ENCODE data around the gene USH1C.

The USH1C gene

DNA sequence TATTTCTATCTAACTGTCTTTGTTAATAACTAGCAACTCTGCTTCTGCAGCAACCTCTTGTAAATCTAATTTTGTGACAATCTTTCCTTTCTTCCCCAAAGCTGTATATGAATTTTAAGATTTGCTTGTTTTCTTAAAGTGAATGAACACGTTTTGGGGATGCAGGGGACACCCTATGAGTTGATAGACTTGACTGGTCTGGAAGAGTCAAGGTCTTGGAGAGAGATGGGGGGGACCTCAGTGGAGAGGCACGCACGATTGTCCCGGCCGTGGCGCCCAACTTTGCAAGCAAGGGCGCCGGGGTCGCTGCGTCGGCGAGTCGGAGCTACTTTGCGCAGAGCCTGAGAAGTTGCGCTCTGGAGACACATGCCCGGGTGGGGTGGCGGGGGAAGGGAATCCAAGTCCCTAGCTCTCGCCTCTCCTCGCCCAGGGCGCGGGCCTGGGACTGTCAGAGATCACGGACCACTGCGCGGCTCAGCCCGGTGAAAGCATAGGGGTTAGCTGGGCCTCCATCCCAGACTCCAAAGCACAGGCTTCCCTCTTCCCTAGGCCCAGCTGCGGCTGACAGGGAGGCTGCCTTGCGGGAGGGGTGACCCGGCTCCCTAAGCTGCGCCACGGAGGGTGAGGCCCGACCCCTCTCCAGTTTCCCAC, 68.4 kb downstream of the USH1C start:
- Histone ChIP-seq H3K4me2 (ENCODE audit: low read length, poor library complexity, severe bottlenecking) (no peak overlapping the region), H3K4ac (ENCODE audit: low read depth in 1 of 2, low read length in 2 of 2) (no peak overlapping the region), H2BK12ac (ENCODE audit: low read length in 2 of 2) (no peak overlapping the region), H4K91ac (ENCODE audit: low read length) (no peak overlapping the region), H2BK120ac (ENCODE audit: low read depth, low read length) (no peak overlapping the region), H3K27me3 (ENCODE audit: control insufficient read depth in 1 of 2, insufficient read depth in 1 of 2, low read length in 2 of 2) (peaks cover 87 to 89% of the 10 kb centered on the region in 2 experiments), H2AK5ac (ENCODE audit: low read length, severe bottlenecking) (no peak overlapping the region), H2AFZ (ENCODE audit: low read depth, low read length) (no peak overlapping the region), H3K36me3 (ENCODE audit: control insufficient read depth in 1 of 2, insufficient read depth in 2 of 2, low read depth in 1 of 2, low read length in 2 of 2) (no peaks in the 10 kb centered on the region), H2BK5ac (ENCODE audit: low read depth, low read length, poor library complexity, severe bottlenecking) (no peak overlapping the region), H3K27ac (ENCODE audit: low read length, poor library complexity, severe bottlenecking) (no peak overlapping the region), H3K23ac (ENCODE audit: low read length in 2 of 2) (no peak overlapping the region), H3K14ac (ENCODE audit: low read length in 2 of 2) (no peak overlapping the region), H2BK15ac (ENCODE audit: low read depth, poor library complexity, severe bottlenecking) (no peak overlapping the region), H4K8ac (ENCODE audit: low read length) (no peak overlapping the region), H3K4me1 (ENCODE audit: control insufficient read depth, insufficient read depth, low read depth, low read length) (peaks cover 9% of the 10 kb centered on the region), H3K4me3 (ENCODE audit: insufficient read depth in 1 of 2, low read depth in 1 of 2, low read length in 2 of 2) (no peak overlapping the region), H3K18ac (ENCODE audit: low read depth in 1 of 2, low read length in 2 of 2) (no peak overlapping the region), H3K9me3 (ENCODE audit: control insufficient read depth, low read length) (no peaks in the 10 kb centered on the region), H3K79me1 (replicated peaks; ENCODE audit: low read length, poor library complexity, severe bottlenecking) (no peaks in the 10 kb centered on the region), H3K9ac (ENCODE audit: low read length) (no peak overlapping the region)
- 4% methylated on average over 29 of the region's 31 CpGs for WGBS
- DNase-seq: no peak

- no peak overlapping the region for H3K14ac ChIP-seq (ENCODE audit: low read length in 2 of 2)
- H2AK5ac ChIP-seq (ENCODE audit: low read length, severe bottlenecking): no peak overlapping the region
- no peak overlapping the region for H3K9ac ChIP-seq (ENCODE audit: low read length)
- no peak overlapping the region for H4K8ac ChIP-seq (ENCODE audit: low read length)
- 37% methylated on average over 5 of the region's 6 CpGs for WGBS
- H4K91ac ChIP-seq (ENCODE audit: low read length): no peak overlapping the region
- no peak overlapping the region for H2BK5ac ChIP-seq (ENCODE audit: low read depth, low read length, poor library complexity, severe bottlenecking)
- H2BK120ac ChIP-seq (ENCODE audit: low read depth, low read length): no peak overlapping the region
- H3K4me3 ChIP-seq (ENCODE audit: insufficient read depth in 1 of 2, low read depth in 1 of 2, low read length in 2 of 2): no peak overlapping the region
- peak; percentile 30 for DNase-seq
- H2BK15ac ChIP-seq (ENCODE audit: low read depth, poor library complexity, severe bottlenecking): no peak overlapping the region
- H2BK12ac ChIP-seq (ENCODE audit: low read length in 2 of 2): no peak overlapping the region
- no peak overlapping the region for H3K27ac ChIP-seq (ENCODE audit: low read length, poor library complexity, severe bottlenecking)
- no peaks in the 10 kb centered on the region for H3K79me1 ChIP-seq (replicated peaks; ENCODE audit: low read length, poor library complexity, severe bottlenecking)
- no peak overlapping the region for H3K4me2 ChIP-seq (ENCODE audit: low read length, poor library complexity, severe bottlenecking)
- peaks cover 9% of the 10 kb centered on the region for H3K4me1 ChIP-seq (ENCODE audit: control insufficient read depth, insufficient read depth, low read depth, low read length)
- H3K23ac ChIP-seq (ENCODE audit: low read length in 2 of 2): no peak overlapping the region
- H2AFZ ChIP-seq (ENCODE audit: low read depth, low read length): no peak overlapping the region
- H3K27me3 ChIP-seq (ENCODE audit: control insufficient read depth in 1 of 2, insufficient read depth in 1 of 2, low read length in 2 of 2): peaks cover 67 to 83% of the 10 kb centered on the region in 2 experiments
- H3K18ac ChIP-seq (ENCODE audit: low read depth in 1 of 2, low read length in 2 of 2): no peak overlapping the region
- no peaks in the 10 kb centered on the region for H3K9me3 ChIP-seq (ENCODE audit: control insufficient read depth, low read length)
- H3K36me3 ChIP-seq (ENCODE audit: control insufficient read depth in 1 of 2, insufficient read depth in 2 of 2, low read depth in 1 of 2, low read length in 2 of 2): no peaks in the 10 kb centered on the region
- no peak overlapping the region for H3K4ac ChIP-seq (ENCODE audit: low read depth in 1 of 2, low read length in 2 of 2)
Observed at GRCh38 chr11:17473071-17473744, 71.0 kb downstream of the USH1C start.

DNA sequence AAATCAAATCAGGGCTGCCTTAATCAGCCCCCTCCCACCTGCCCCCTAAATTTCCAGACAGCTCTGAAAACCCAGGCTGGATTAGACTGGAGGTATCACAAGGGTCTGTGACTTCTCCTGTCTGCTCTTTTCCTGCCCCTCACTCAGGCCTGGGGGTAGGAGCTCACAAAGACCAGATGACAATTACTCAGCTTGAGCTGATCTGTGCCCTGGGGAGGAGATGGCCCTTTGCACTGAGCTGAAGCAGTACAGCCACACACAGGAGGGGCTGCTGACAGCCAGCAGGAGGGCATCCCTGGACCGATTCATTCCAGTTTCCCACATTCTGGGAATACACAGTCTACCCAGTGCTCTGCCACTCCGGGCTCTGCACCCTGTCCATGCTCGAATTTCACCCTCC, 71.7 kb downstream of the USH1C start:
- H3K79me1 ChIP-seq (replicated peaks; ENCODE audit: low read length, poor library complexity, severe bottlenecking): no peaks in the 10 kb centered on the region
- H2BK5ac ChIP-seq (ENCODE audit: low read depth, low read length, poor library complexity, severe bottlenecking): no peak overlapping the region
- no peaks in the 10 kb centered on the region for H3K9me3 ChIP-seq (ENCODE audit: control insufficient read depth, low read length)
- no peaks in the 10 kb centered on the region for H3K36me3 ChIP-seq (ENCODE audit: control insufficient read depth in 1 of 2, insufficient read depth in 2 of 2, low read depth in 1 of 2, low read length in 2 of 2)
- no peak overlapping the region for H3K4me3 ChIP-seq (ENCODE audit: insufficient read depth in 1 of 2, low read depth in 1 of 2, low read length in 2 of 2)
- H2AFZ ChIP-seq (ENCODE audit: low read depth, low read length): no peak overlapping the region
- H3K4me1 ChIP-seq (ENCODE audit: control insufficient read depth, insufficient read depth, low read depth, low read length): peaks cover 9% of the 10 kb centered on the region
- no peak overlapping the region for H3K4me2 ChIP-seq (ENCODE audit: low read length, poor library complexity, severe bottlenecking)
- DNase-seq: no peak
- no peak overlapping the region for H3K9ac ChIP-seq (ENCODE audit: low read length)
- peaks cover 64 to 83% of the 10 kb centered on the region in 2 experiments for H3K27me3 ChIP-seq (ENCODE audit: control insufficient read depth in 1 of 2, insufficient read depth in 1 of 2, low read length in 2 of 2)
- no peak overlapping the region for H3K23ac ChIP-seq (ENCODE audit: low read length in 2 of 2)
- H3K14ac ChIP-seq (ENCODE audit: low read length in 2 of 2): no peak overlapping the region
- H4K91ac ChIP-seq (ENCODE audit: low read length): no peak overlapping the region
- no peak overlapping the region for H2AK5ac ChIP-seq (ENCODE audit: low read length, severe bottlenecking)
- no peak overlapping the region for H2BK120ac ChIP-seq (ENCODE audit: low read depth, low read length)
- 45% methylated on average over 3 of the region's 3 CpGs for WGBS
- no peak overlapping the region for H3K18ac ChIP-seq (ENCODE audit: low read depth in 1 of 2, low read length in 2 of 2)
- no peak overlapping the region for H2BK15ac ChIP-seq (ENCODE audit: low read depth, poor library complexity, severe bottlenecking)
- no peak overlapping the region for H2BK12ac ChIP-seq (ENCODE audit: low read length in 2 of 2)
- H3K27ac ChIP-seq (ENCODE audit: low read length, poor library complexity, severe bottlenecking): no peak overlapping the region
- H4K8ac ChIP-seq (ENCODE audit: low read length): no peak overlapping the region
- no peak overlapping the region for H3K4ac ChIP-seq (ENCODE audit: low read depth in 1 of 2, low read length in 2 of 2)

DNA sequence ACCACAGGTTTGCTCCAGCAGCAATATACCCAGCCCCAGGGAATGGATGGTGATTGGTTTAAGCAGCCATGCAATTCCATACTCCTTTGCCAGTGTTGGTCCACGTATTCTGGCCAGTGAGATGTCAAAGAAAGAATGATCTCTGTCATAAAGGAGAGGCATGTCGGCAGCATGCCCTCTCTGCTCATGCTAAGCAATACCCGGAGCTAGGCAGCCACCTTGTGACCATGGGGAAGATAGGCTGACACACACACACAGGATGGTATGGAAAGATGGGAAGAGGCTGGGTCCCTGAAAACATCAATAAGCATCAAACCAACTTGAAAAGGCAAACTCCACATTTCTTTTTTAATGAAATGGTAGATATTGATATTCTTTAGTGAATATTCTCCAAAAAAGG, 72.7 kb downstream of the USH1C start:
- Histone ChIP-seq H3K4me2 (ENCODE audit: low read length, poor library complexity, severe bottlenecking) (no peak overlapping the region), H3K27me3 (ENCODE audit: control insufficient read depth in 1 of 2, insufficient read depth in 1 of 2, low read length in 2 of 2) (peaks cover 57 to 80% of the 10 kb centered on the region in 2 experiments), H3K4ac (ENCODE audit: low read depth in 1 of 2, low read length in 2 of 2) (no peak overlapping the region), H4K91ac (ENCODE audit: low read length) (no peak overlapping the region), H2AK5ac (ENCODE audit: low read length, severe bottlenecking) (no peak overlapping the region), H2AFZ (ENCODE audit: low read depth, low read length) (no peak overlapping the region), H2BK15ac (ENCODE audit: low read depth, poor library complexity, severe bottlenecking) (no peak overlapping the region), H3K4me1 (ENCODE audit: control insufficient read depth, insufficient read depth, low read depth, low read length) (peaks cover 7% of the 10 kb centered on the region), H4K8ac (ENCODE audit: low read length) (no peak overlapping the region), H3K9ac (ENCODE audit: low read length) (no peak overlapping the region), H3K36me3 (ENCODE audit: control insufficient read depth in 1 of 2, insufficient read depth in 2 of 2, low read depth in 1 of 2, low read length in 2 of 2) (no peaks in the 10 kb centered on the region), H3K27ac (ENCODE audit: low read length, poor library complexity, severe bottlenecking) (no peak overlapping the region), H2BK12ac (ENCODE audit: low read length in 2 of 2) (no peak overlapping the region), H3K79me1 (replicated peaks; ENCODE audit: low read length, poor library complexity, severe bottlenecking) (no peaks in the 10 kb centered on the region), H2BK120ac (ENCODE audit: low read depth, low read length) (no peak overlapping the region), H3K18ac (ENCODE audit: low read depth in 1 of 2, low read length in 2 of 2) (no peak overlapping the region), H3K23ac (ENCODE audit: low read length in 2 of 2) (no peak overlapping the region), H3K9me3 (ENCODE audit: control insufficient read depth, low read length) (no peaks in the 10 kb centered on the region), H3K4me3 (ENCODE audit: insufficient read depth in 1 of 2, low read depth in 1 of 2, low read length in 2 of 2) (no peak overlapping the region), H2BK5ac (ENCODE audit: low read depth, low read length, poor library complexity, severe bottlenecking) (no peak overlapping the region), H3K14ac (ENCODE audit: low read length in 2 of 2) (no peak overlapping the region)
- WGBS: 70% methylated on average over 3 of the region's 3 CpGs
- no peak for DNase-seq

Measured in mesenchymal stem cell (in vitro differentiated cells and primary cell).